PFSK-1 (cell line): ENCODE results near the gene C10orf53.

Experiments used
- FOXP2 ChIP-seq: optimal IDR thresholded peaks from 2 replicates; pipeline ENCODE3; 2011; ENCODE audit warnings: borderline replicate concordance, control low read depth, inconsistent platforms; ENCODE audit not compliant: insufficient read depth; ENCODE audit errors: extremely low read length, extremely low read depth
- POLR2AphosphoS5 ChIP-seq: IDR thresholded peaks from 2 replicates; pipeline ENCODE4 v1.6.1; 2012; ENCODE audit warnings: low read depth, mild to moderate bottlenecking, control low read depth, low read length, moderate library complexity
- REST ChIP-seq, 2 experiments: IDR thresholded peaks; 2 replicates each; pipeline versions ENCODE4 v1.6.1 to v1.8.0; 2011 to 2012; ENCODE audit warnings: low read depth in 2 of 2, low read length in 2 of 2, control low read depth in 1 of 2, inconsistent platforms in 1 of 2, mild to moderate bottlenecking in 1 of 2, moderate library complexity in 1 of 2; ENCODE audit not compliant: insufficient read depth in 1 of 2
- SIN3A ChIP-seq: IDR thresholded peaks from 2 replicates; pipeline ENCODE4 v1.6.1; 2012; ENCODE audit warnings: mild to moderate bottlenecking, low read length, moderate library complexity, borderline replicate concordance; ENCODE audit not compliant: insufficient read depth
- TAF1 ChIP-seq: IDR thresholded peaks from 2 replicates; pipeline ENCODE4 v1.6.1; 2012; ENCODE audit warnings: low read length, control low read depth, borderline replicate concordance; ENCODE audit not compliant: insufficient read depth

Gene C10orf53

DNA sequence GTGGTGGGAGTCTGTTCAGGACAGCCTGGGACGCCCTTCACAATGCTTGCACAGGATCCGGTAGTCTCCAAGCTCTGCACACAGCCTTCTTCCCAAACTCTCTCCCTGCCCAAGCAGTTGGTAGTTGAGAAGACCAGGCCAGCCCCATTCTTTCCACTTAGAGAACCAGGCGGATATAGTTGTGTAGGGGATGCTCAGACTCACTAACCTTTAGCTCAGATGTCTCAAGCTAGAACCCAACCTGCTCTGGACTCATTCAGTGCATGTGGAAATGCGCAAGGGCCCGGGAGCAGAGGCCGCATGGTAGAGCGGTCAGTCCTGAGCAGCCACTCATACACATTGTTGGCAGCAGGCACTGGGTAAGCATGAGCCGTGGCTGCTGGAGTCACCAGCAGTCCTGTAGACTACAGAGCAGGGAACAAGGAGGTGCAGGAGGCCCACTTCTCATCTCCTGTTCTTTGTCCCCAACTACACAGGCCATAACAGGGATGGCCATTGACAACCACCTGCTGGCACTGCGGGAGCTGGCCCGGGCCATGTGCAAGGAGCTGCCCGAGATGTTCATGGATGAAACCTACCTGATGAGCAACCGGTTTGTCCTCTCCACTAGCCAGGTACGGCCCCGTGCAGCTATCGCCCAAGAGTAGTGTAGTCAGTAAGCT lies 17.2 kb upstream of the C10orf53 start:
- TF ChIP-seq POLR2AphosphoS5, result no peak
- TF ChIP-seq SIN3A, result no peak
- TF ChIP-seq FOXP2, result no peak
- no peak for TF ChIP-seq REST (IDR thresholded peaks at IDR 0.05; ENCODE audit: insufficient read depth in 1 of 2, low read depth in 2 of 2, low read length in 2 of 2)
- no peak for TF ChIP-seq TAF1

GRCh38 chr10:49663596-49663995 lies 15.9 kb upstream of the C10orf53 start:
- no peak for TF ChIP-seq SIN3A

- TF ChIP-seq SIN3A (no peak), FOXP2 (no peak), REST (IDR thresholded peaks at IDR 0.05; ENCODE audit: insufficient read depth in 1 of 2, low read depth in 2 of 2, low read length in 2 of 2) (no peak), TAF1 (no peak), POLR2AphosphoS5 (no peak)
Measured at GRCh38 chr10:49664006-49664841, 15.2 kb upstream of the C10orf53 start.

DNA sequence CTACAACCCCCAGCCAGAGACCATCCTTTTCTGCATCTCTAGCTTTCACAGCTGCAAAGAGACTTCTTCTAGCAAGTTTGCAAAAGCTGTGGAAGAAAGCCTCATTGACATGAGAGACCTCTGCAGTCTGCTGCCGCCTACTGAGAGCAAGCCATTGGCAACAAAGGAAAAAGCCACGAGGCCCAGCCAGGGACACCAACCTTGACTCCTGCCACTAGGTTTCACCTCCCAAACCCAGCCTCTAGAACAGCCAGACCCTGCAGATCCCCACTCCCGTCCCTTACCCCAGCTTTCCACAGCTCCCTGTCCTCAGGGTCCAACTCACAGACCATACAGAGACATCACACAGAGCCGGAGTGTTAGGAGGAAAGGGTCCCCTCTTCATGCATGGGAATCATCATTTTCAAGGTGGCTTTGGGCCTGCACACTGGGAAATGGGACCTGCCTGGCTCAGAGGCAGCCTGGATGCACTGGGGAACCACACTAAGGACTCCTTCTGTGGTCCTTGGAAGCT lies 14.6 kb upstream of the C10orf53 start:
- TF ChIP-seq SIN3A (no peak), FOXP2 (no peak), POLR2AphosphoS5 (no peak), REST (IDR thresholded peaks at IDR 0.05; ENCODE audit: insufficient read depth in 1 of 2, low read depth in 2 of 2, low read length in 2 of 2) (no peak), TAF1 (no peak)

GRCh38 chr10:49666054-49666615 lies 13.3 kb upstream of the C10orf53 start:
- no peak for TF ChIP-seq POLR2AphosphoS5
- TF ChIP-seq TAF1, result no peak
- no peak for TF ChIP-seq SIN3A
- TF ChIP-seq FOXP2, result no peak
- TF ChIP-seq REST (IDR thresholded peaks at IDR 0.05; ENCODE audit: insufficient read depth in 1 of 2, low read depth in 2 of 2, low read length in 2 of 2), result no peak
